NCI-H524 (cell line): ENCODE measurements around the gene GNG2.

Source experiments
- DNase-seq, 2 experiments: peaks; one replicate each; lab custom pipeline; 2025; lab: John Stamatoyannopoulos, UW

The GNG2 gene

GRCh38 chr14:51939755-51940301 is 79.4 kb downstream of the GNG2 start:
- DNase-seq, result no peak

- no peak for DNase-seq
These were observed 82.6 kb downstream of the GNG2 start for GRCh38 chr14:51942971-51943370.

- no peak for DNase-seq
These were observed 89.6 kb downstream of the GNG2 start for GRCh38 chr14:51950007-51950406.

DNA sequence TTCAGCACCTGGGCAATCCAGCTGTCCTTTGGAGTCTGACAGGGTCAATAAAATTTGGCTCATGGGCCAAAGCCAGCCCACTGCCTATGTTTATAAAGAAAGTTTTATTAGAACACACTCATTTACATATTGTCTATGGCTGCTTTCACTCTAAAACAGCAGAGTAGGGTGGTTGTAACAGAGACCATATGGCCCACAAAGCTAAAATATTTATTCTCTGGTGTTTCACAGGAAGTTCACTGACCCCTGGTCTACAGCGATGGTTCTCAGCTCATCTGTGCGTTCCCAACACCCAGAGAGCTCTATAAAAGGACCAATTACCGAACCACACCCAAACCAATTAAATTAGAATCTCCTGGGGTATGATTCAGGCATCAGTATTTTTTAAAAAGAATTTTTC is 91.2 kb downstream of the GNG2 start:
- no peak for DNase-seq

DNA sequence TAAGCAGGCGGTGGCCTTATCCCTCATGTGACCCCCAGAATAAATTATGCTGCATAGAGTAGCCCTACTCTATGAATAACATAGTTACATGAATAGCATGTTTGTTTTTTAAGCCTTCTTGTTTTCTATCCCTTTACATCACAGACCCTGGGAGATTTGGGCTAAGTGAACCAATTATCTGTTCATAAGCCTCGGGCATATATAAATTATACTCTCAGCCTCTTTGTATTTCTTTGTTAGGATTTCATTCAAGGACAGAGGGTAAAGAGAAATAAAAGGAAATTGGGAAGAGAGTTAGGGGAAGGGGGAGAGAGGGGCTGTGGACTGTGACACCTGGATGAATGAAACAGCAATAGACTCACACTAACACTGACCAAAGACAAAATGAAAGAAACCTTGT is 93.6 kb downstream of the GNG2 start:
- DNase-seq, result no peak

GRCh38 chr14:51954657-51955056 is 94.2 kb downstream of the GNG2 start:
- no peak for DNase-seq

DNA sequence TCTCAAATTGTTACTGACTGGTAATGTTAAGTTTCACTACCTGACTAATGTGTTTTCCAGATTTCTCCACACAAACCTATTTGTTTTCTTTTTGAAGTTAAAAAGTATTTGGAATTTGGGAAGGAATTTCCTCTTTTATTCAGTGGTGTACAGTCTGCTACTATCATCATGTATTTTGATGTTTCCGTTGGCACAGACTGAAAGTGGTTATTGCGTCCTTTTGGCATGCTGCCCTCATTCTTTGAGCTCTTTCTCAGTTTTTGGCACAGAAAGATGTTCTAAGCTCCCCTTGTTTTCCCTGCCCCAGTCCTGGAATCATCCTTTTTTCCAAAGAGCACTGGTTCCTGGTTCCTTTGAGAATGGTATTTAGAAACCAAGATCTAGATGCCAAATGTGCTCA is 97.5 kb downstream of the GNG2 start:
- DNase-seq, result no peak

- no peak for DNase-seq
These were observed 99.5 kb downstream of the GNG2 start for GRCh38 chr14:51959928-51960327.

GRCh38 chr14:51960866-51961265 is 100.5 kb downstream of the GNG2 start:
- no peak for DNase-seq

DNA sequence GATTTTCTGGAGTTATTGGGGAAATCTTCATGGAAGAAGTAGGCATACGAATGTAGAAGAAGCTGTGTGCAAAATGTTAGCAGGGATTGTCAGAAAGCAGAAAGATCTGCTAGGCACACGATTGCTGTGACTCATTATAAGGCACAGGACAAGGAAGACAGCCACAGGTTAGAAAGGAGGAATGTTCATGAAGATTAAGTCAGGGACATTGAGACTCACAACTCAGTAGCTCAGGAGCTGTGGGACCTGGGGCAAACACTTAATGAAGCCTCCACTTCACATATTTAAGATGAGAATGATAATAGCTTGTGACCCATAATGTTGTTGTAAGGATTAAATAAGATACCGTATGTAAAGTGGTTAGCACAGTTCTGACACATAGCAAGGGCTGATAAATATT is 102.3 kb downstream of the GNG2 start:
- DNase-seq, result no peak

DNA sequence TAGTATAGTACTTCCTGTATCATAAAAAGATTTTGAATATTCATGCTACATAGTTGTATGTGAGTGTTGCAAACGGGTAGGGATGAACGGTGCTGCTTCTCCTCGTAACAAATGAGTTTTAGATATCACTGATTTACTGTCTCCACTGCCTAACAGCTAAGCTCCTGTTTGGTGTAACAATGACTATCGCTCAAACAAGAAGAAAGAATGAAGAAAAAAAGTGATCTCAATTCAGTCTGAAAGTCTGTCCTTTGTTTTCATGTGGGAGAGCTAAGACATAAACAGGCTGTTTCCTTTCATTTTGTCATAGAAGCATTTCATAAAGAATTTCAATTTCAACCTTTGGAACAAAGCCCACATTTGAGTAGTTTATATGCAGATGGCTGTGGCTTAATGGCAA is 102.9 kb downstream of the GNG2 start:
- no peak for DNase-seq

DNA sequence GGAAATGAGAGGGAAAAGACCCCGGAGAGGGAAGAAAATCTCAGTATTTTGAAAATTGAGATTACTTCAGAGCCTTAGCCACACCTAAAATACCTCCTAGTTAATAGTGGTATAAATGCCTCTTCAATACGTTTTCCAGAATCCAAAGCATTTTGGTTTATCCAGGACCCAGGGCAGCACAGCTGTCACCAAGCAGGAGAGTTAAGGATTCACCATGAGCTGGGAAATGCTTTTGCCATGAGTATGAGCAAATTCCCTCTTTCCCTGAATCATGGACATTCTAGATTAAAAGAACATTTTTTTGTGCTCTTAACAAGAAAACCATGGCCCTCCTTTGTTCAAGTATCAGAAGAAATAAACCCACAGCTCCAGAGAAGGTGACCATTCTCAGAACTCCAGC is 107.1 kb downstream of the GNG2 start:
- no peak for DNase-seq

DNA sequence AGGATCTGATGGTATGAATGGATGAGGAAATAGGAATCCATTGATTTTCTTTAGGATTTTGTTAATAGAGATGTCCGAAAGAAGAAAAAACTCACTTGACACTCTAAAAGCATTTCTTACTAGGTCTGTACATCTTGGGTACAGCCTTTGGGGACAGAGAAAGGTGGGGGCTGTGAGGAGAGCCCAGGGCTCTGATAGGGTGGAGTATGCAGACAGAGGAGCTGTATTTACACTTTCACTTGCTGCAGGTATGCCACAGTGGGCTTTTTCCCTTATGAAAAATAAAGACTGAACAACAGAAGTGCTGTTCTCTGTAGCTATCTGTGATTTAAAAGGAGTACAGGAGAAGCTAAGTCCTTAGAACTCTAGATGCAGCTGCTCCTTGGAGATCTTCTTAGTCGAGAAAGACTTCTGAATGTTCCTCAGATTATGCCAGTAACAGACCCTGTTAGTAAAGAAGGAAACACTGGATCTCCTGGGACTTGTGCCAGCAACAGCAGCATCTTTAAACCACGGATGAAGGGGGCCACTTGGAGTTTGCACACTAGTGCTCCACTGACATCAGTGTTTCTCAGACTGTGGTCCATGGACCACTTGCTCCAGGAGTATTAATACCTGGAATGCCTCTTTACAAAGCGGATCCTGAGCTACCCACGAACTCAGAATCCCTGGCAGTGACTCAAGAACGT is 109.6 kb downstream of the GNG2 start:
- DNase-seq, result no peak

GRCh38 chr14:51972566-51972965 is 112.2 kb downstream of the GNG2 start:
- no peak for DNase-seq

DNA sequence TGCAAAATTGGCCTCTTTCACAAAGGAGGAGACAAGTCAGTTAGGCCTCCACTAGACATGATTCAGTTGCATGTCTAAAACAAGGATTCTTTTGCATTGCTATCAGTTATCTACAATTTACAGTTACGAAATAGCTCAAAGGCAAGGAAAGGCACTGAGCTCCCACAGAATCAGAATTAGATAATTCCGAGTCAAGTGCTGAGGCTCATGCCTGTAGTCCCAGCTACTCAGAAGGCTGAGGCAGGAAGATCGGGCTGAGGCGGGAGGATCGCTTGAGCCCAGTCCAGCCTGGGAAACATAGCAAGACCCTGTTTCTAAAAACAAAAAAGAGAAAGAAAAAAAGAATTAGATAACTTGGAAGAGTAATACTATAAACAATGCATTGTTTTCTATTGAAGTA is 116.7 kb downstream of the GNG2 start:
- no peak for DNase-seq

- DNase-seq, result no peak
These were observed 118.3 kb downstream of the GNG2 start for GRCh38 chr14:51978681-51979085.

DNA sequence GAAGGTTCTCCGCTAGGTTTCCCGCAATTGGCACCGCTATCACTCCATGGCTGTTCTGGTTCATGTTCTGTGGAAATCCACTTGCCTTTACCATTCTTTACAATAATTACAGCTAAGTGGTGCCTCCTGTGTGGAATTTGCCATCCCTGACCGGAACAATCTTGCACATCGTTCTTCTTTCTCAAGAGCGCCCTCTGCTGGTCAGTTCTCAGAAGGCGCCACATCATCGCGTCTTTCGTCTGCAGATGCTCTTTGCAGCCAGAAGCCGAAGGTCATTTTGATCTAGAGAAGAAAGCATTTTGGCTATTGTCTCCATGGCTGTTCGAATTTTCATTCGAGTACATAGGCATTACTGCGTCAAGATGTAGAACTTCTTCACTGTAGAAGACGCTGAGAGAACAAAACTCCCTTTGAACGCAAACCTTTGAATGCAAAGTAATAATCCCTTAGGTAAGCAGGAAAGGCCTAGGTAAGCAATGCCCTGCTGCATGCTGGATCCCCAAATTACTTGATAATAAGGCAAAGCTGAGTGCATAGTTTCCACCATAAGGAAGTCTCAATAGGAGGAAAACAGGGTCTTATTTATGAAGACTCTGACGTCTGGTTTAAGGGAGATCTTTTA is 118.8 kb downstream of the GNG2 start:
- peak; percentile 88 for DNase-seq

DNA sequence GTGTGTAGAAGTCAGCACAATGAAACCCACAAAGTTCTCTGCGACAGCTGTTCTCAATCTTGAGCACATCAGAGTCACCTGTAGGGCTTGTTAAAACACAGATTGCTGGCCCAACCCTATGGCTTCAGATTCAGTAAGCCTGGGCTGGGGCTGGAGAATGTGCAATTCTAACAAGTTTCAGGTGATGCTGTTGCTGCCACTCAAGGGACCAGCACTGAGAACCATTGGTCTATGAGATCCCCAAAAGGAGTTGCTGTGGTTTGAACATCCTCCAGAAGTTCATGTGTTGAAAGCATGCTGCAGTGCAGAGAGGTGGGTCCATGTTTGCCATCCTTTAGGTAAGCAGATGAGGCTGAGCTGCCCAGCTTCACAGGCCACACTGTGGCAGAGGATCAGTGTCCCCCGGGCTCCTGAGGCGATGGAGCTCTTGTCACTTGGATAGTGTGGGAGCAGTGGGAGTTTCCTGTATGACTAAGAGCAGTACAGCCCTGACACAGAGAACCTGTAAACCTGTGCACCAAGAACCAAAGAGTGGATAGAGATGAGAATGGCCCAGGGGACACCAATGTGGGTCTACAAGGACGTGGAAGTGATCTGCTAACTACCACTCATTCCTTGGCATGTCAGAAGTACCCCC is 120.9 kb downstream of the GNG2 start:
- DNase-seq, result no peak

- DNase-seq, result no peak
These were observed 127.8 kb downstream of the GNG2 start for GRCh38 chr14:51988221-51988620.

DNA sequence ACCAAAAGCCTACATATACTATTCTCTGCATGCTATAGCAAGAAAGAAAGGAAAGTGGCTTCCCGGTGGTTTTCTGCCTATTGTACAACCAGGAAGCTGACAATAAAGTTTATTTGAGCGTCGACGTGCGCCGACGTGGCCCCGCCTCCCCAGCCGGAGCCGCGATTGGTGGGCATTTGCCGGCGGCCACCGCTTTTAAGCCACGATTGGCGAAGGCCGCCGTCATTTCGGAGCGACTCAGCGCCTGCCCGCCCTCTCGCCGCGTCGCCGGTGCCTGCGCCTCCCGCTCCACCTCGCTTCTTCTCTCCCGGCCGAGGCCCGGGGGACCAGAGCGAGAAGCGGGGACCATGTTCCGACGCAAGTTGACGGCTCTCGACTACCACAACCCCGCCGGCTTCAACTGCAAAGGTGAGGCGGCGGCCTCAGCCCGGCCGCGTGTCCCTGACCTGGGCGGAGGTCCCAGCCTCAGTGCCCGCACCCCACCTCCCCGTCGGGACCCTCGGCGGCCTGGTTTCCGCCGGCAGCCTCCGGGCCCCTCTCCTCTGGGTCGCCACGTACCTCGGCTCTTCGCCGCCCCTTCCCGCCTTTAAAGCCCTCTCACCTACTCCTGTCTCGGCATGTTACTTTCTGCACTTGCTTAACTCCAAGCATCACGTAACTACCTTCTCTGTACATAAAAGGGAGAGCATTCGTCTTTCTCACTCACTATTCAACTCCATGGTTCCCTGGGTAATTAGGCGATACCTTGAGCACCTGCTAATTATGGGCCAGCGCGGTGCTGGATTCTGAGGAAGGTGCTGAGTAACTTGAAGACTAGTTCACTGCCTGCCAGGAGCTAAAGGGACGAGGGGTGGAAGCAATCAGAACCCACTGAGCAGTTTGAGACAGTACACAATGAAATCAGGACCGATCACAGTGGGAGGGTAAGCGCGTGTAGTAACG is 129.2 kb downstream of the GNG2 start, which contains the start of gene RTRAF:
RTRAF (plus strand) TSS at position 254 of the 942 bp plus-strand sequence; CDS start at position 348, 94 bp downstream.
- DNase-seq, result peak; percentile 91 to 95

DNA sequence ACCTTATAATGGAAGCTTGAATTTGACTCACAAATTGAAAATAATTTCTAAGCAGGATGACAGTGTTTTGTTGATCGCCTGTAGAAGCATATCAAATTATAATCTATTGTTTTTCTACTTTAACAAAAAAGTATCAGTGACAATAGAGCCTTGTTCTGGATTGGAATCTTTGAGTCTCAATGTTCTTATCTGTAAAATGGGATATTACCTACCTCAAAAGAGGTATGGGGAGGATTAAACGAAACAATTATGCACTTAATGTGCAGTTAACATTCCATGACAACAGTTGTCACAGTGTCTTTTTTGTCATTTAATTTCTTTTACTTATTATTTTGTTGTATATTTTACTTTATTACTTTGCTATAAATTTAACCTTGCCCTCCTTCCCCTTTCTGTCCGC is 130.1 kb downstream of the GNG2 start:
- no peak for DNase-seq
